WTC11 (cell line): ENCODE measurements around the gene IL2RA. TPM values are rescaled to one million over a fixed set of nuclear protein-coding genes. Genes with fewer than 3 reads are reported as not detected.

ENCODE experiments used
- ATAC-seq: fragments of 200-7000 bp; cut with Tn5 transposase; 2 replicates; pipeline ENCODE4 v1.10.0; 2021; ENCODE audit warnings: mild to moderate bottlenecking, moderate library complexity
- CTCF ChIA-PET: fragments of 300-600 bp; sonication (Branson Sonifier 250); formaldehyde crosslinking; loops from one replicate; lab custom pipeline; 2021; ENCODE audit warnings: antibody characterized with exemption; lab: Charles Lee
- POLR2A ChIA-PET: fragments of 350-600 bp; sonication (Branson Sonifier 250); formaldehyde crosslinking; loops from one replicate; lab custom pipeline; 2021; ENCODE audit warnings: antibody characterized with exemption; lab: Charles Lee
- DNase-seq: peaks from one replicate; pipeline ENCODE4 v3.0.0; 2021; ENCODE audit warnings: low spot score
- H3K27ac Mint-ChIP-seq: 2 replicates; pipeline ENCODE4 v1.8.0; 2021; ENCODE audit warnings: mixed read lengths
- H3K27me3 Mint-ChIP-seq: 2 replicates; pipeline ENCODE4 v1.8.0; 2021; ENCODE audit warnings: low read depth, mild to moderate bottlenecking, moderate library complexity, mixed read lengths
- H3K36me3 Mint-ChIP-seq: 2 replicates; pipeline ENCODE4 v1.8.0; 2021; ENCODE audit warnings: mixed read lengths
- H3K4me1 Mint-ChIP-seq: 2 replicates; pipeline ENCODE4 v1.8.0; 2022; ENCODE audit warnings: mixed read lengths
- H3K4me3 Mint-ChIP-seq: 2 replicates; pipeline ENCODE4 v1.8.0; 2021; ENCODE audit warnings: mild to moderate bottlenecking, moderate library complexity, mixed read lengths
- H3K9me3 Mint-ChIP-seq: 2 replicates; pipeline ENCODE4 v1.8.0; 2021; ENCODE audit warnings: mixed read lengths
- CREM ChIP-seq: sonication (generic); formaldehyde crosslinking; IDR thresholded peaks from 2 replicates; pipeline ENCODE4 v1.8.1; 2022; ENCODE audit warnings: mild to moderate bottlenecking, missing genetic modification reagents, moderate library complexity
- FOXJ3 ChIP-seq: sonication (generic); formaldehyde crosslinking; IDR thresholded peaks from 2 replicates; pipeline ENCODE4 v1.9.0; 2021; ENCODE audit warnings: missing genetic modification reagents, mild to moderate bottlenecking, borderline replicate concordance
- FOXK1 ChIP-seq: sonication (generic); formaldehyde crosslinking; IDR thresholded peaks from 2 replicates; pipeline ENCODE4 v1.8.0; 2022; ENCODE audit warnings: mild to moderate bottlenecking, moderate library complexity, missing genetic modification reagents
- GRHL2 ChIP-seq: fragments of 250-450 bp; sonication (Bioruptor Pico); IDR thresholded peaks from 2 replicates; pipeline ENCODE4 v1.8.0; 2022; ENCODE audit warnings: mild to moderate bottlenecking, moderate library complexity; ENCODE audit not compliant: insufficient replicate concordance, severe bottlenecking
- GTF2I ChIP-seq: fragments of 250-450 bp; sonication (Bioruptor Pico); conservative IDR thresholded peaks from 2 replicates; pipeline ENCODE4 v1.4.0; 2021; ENCODE audit warnings: mild to moderate bottlenecking
- JUN ChIP-seq: sonication (generic); formaldehyde crosslinking; IDR thresholded peaks from 2 replicates; pipeline ENCODE4 v1.8.0; 2023; ENCODE audit warnings: mild to moderate bottlenecking, missing genetic modification reagents
- KAT7 ChIP-seq: sonication (generic); formaldehyde crosslinking; IDR thresholded peaks from 2 replicates; pipeline ENCODE4 v1.8.1; 2023; ENCODE audit warnings: missing genetic modification reagents, mild to moderate bottlenecking, borderline replicate concordance
- NR3C1 ChIP-seq: sonication (generic); formaldehyde crosslinking; conservative IDR thresholded peaks from 2 replicates; pipeline ENCODE4 v1.8.1; 2023; ENCODE audit warnings: low read depth, mild to moderate bottlenecking, missing genetic modification reagents
- OVOL2 ChIP-seq: fragments of 250-450 bp; sonication (Bioruptor Pico); IDR thresholded peaks from 2 replicates; pipeline ENCODE4 v1.9.0; 2021; ENCODE audit warnings: mild to moderate bottlenecking, borderline replicate concordance
- PRRX2 ChIP-seq: fragments of 250-450 bp; sonication (Bioruptor Pico); IDR thresholded peaks from 2 replicates; pipeline ENCODE4 v1.8.0; 2021; ENCODE audit warnings: mild to moderate bottlenecking
- SOX15 ChIP-seq: fragments of 250-450 bp; sonication (Bioruptor Pico); IDR thresholded peaks from 2 replicates; pipeline ENCODE4 v1.9.0; 2021; ENCODE audit warnings: mild to moderate bottlenecking
- TEAD4 ChIP-seq: sonication (generic); formaldehyde crosslinking; IDR thresholded peaks from 2 replicates; pipeline ENCODE4 v1.8.0; 2022; ENCODE audit warnings: mild to moderate bottlenecking, missing genetic modification reagents
- ZNF219 ChIP-seq: sonication (generic); formaldehyde crosslinking; IDR thresholded peaks from 2 replicates; pipeline ENCODE4 v1.8.0; 2023; ENCODE audit warnings: missing genetic modification reagents, mild to moderate bottlenecking, borderline replicate concordance
- ZNF396 ChIP-seq: fragments of 250-450 bp; sonication (Bioruptor Pico); IDR thresholded peaks from 2 replicates; pipeline ENCODE4 v1.8.0; 2021; ENCODE audit warnings: mild to moderate bottlenecking, moderate library complexity, borderline replicate concordance
- ZNF423 ChIP-seq: fragments of 250-450 bp; sonication (Bioruptor Pico); IDR thresholded peaks from 2 replicates; pipeline ENCODE4 v2.1.2; 2022; ENCODE audit warnings: mild to moderate bottlenecking, moderate library complexity
- total RNA-seq: library from RNA; stranded (reverse); gene quantifications from 3 replicates; pipeline ENCODE4 v1.2.3, GENCODE V29; 2021
- TF ChIP-seq, protein P1 (sequence below): sonication (generic); formaldehyde crosslinking; IDR thresholded peaks from 2 replicates; pipeline ENCODE4 v1.8.0; 2022; ENCODE audit warnings: mild to moderate bottlenecking, missing genetic modification reagents
- TF ChIP-seq, protein P2 (sequence below): sonication (generic); formaldehyde crosslinking; IDR thresholded peaks from 2 replicates; pipeline ENCODE4 v1.8.1; 2022; ENCODE audit warnings: missing genetic modification reagents, borderline replicate concordance
- TF ChIP-seq, protein P3 (sequence below): sonication (generic); formaldehyde crosslinking; IDR thresholded peaks from 2 replicates; pipeline ENCODE4 v1.8.1; 2022; ENCODE audit warnings: mild to moderate bottlenecking, missing genetic modification reagents, moderate library complexity, borderline replicate concordance
- TF ChIP-seq, protein P4 (sequence below): sonication (generic); formaldehyde crosslinking; IDR thresholded peaks from 2 replicates; pipeline ENCODE4 v1.8.1; 2023; ENCODE audit warnings: mild to moderate bottlenecking, missing genetic modification reagents, moderate library complexity
- TF ChIP-seq, protein P5 (sequence below): fragments of 250-450 bp; sonication (Bioruptor Pico); IDR thresholded peaks from 2 replicates; pipeline ENCODE4 v1.9.0; 2021; ENCODE audit warnings: mild to moderate bottlenecking
- TF ChIP-seq, protein P6 (sequence below): sonication (generic); formaldehyde crosslinking; IDR thresholded peaks from 2 replicates; pipeline ENCODE4 v1.8.1; 2023; ENCODE audit warnings: mild to moderate bottlenecking, missing genetic modification reagents
- TF ChIP-seq, protein P7 (sequence below): sonication (generic); formaldehyde crosslinking; IDR thresholded peaks from 2 replicates; pipeline ENCODE4 v1.8.0; 2022; ENCODE audit warnings: mild to moderate bottlenecking, missing genetic modification reagents

IL2RA gene
- total RNA-seq, 1 experiment from 2014 or later: 0.31 TPM

DNA sequence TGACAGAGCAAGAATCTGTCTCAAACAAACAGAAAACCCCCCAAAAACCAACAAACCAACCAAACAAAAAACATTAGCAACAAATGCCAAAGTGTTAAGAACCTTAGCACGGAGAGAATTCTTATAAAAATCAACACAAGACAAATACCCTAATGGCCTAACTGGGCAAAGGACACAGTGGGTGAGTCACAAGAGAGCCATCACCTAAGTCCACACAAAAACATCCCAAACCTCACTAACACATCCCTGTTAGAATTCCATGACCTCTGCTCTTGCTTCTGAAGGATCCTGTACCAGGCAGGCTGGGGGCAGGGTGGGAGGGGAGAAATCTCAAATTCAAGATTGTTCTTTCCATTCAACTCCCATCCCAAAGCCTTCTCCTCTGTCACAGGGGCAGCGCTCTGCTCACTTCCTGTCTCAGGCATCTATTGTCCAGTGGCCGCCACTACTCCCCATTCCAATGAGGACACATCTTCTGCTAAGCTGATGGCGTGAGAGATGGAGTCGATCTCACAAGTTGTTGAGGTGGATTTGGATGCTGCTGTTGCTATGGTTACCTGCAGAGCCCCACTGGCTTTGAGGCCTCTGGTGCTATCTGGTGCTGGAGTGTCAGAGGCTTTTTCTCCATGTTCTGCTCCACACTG is 94.0 kb downstream of the IL2RA start:
- ATAC-seq (no peak), DNase-seq (no peak)
- Mint-ChIP-seq H3K27ac (no peak overlapping the region), H3K4me3 (no peak overlapping the region), H3K36me3 (no peaks in the 10 kb centered on the region), H3K4me1 (no peaks in the 10 kb centered on the region), H3K9me3 (no peaks in the 10 kb centered on the region), H3K27me3 (no peaks in the 10 kb centered on the region)
- ChIA-PET CTCF (no interaction called here), POLR2A (no interaction called here)
- no peak for TF ChIP-seq FOXJ3
- no peak for TF ChIP-seq FOXK1
- TF ChIP-seq, protein P1, sequence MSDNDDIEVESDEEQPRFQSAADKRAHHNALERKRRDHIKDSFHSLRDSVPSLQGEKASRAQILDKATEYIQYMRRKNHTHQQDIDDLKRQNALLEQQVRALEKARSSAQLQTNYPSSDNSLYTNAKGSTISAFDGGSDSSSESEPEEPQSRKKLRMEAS: no peak
- no peak for TF ChIP-seq CREM (CRISPR knock-in tag)
- TF ChIP-seq GTF2I (CRISPR knock-in tag): no peak
- TF ChIP-seq, protein P2, sequence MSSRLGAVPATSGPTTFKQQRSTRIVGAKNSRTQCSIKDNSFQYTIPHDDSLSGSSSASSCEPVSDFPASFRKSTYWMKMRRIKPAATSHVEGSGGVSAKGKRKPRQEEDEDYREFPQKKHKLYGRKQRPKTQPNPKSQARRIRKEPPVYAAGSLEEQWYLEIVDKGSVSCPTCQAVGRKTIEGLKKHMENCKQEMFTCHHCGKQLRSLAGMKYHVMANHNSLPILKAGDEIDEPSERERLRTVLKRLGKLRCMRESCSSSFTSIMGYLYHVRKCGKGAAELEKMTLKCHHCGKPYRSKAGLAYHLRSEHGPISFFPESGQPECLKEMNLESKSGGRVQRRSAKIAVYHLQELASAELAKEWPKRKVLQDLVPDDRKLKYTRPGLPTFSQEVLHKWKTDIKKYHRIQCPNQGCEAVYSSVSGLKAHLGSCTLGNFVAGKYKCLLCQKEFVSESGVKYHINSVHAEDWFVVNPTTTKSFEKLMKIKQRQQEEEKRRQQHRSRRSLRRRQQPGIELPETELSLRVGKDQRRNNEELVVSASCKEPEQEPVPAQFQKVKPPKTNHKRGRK (CRISPR knock-in tag): no peak
- no peak for TF ChIP-seq OVOL2 (CRISPR knock-in tag)
- TF ChIP-seq SOX15 (CRISPR knock-in tag): no peak
- no peak for TF ChIP-seq ZNF423 (CRISPR knock-in tag)
- TF ChIP-seq, protein P3, sequence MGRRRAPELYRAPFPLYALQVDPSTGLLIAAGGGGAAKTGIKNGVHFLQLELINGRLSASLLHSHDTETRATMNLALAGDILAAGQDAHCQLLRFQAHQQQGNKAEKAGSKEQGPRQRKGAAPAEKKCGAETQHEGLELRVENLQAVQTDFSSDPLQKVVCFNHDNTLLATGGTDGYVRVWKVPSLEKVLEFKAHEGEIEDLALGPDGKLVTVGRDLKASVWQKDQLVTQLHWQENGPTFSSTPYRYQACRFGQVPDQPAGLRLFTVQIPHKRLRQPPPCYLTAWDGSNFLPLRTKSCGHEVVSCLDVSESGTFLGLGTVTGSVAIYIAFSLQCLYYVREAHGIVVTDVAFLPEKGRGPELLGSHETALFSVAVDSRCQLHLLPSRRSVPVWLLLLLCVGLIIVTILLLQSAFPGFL (CRISPR knock-in tag): no peak
- TF ChIP-seq ZNF396: no peak
- TF ChIP-seq ZNF219 (CRISPR knock-in tag): no peak
- no peak for TF ChIP-seq PRRX2 (CRISPR knock-in tag)
- TF ChIP-seq, protein P4, sequence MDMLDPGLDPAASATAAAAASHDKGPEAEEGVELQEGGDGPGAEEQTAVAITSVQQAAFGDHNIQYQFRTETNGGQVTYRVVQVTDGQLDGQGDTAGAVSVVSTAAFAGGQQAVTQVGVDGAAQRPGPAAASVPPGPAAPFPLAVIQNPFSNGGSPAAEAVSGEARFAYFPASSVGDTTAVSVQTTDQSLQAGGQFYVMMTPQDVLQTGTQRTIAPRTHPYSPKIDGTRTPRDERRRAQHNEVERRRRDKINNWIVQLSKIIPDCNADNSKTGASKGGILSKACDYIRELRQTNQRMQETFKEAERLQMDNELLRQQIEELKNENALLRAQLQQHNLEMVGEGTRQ (CRISPR knock-in tag): no peak
- TF ChIP-seq, protein P5, sequence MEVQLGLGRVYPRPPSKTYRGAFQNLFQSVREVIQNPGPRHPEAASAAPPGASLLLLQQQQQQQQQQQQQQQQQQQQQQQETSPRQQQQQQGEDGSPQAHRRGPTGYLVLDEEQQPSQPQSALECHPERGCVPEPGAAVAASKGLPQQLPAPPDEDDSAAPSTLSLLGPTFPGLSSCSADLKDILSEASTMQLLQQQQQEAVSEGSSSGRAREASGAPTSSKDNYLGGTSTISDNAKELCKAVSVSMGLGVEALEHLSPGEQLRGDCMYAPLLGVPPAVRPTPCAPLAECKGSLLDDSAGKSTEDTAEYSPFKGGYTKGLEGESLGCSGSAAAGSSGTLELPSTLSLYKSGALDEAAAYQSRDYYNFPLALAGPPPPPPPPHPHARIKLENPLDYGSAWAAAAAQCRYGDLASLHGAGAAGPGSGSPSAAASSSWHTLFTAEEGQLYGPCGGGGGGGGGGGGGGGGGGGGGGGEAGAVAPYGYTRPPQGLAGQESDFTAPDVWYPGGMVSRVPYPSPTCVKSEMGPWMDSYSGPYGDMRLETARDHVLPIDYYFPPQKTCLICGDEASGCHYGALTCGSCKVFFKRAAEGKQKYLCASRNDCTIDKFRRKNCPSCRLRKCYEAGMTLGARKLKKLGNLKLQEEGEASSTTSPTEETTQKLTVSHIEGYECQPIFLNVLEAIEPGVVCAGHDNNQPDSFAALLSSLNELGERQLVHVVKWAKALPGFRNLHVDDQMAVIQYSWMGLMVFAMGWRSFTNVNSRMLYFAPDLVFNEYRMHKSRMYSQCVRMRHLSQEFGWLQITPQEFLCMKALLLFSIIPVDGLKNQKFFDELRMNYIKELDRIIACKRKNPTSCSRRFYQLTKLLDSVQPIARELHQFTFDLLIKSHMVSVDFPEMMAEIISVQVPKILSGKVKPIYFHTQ (CRISPR knock-in tag): no peak
- TF ChIP-seq KAT7 (CRISPR knock-in tag): no peak
- TF ChIP-seq TEAD4 (CRISPR knock-in tag): no peak
- no peak for TF ChIP-seq JUN (CRISPR knock-in tag)

DNA sequence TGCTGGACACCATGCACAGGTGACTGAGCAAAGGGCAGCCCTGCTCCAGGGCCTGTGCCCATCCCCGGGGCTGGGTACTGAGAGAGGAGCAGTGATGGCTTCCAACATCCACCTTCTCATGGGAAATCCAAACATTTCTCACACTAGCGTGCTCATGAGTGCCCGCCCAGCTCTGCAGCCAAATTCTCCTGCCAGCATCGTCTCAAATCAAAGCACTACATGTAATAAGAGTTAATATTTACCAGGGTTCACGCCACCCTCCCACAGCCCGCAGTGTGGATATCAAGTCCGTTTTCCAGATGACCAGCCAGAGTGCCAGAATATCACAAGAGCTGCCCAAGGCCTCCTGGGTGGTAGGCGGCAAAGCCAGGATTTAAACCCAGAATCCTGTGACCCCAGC is 96.9 kb downstream of the IL2RA start:
- H3K9me3 Mint-ChIP-seq: no peaks in the 10 kb centered on the region
- no peaks in the 10 kb centered on the region for H3K36me3 Mint-ChIP-seq
- CTCF ChIA-PET: interaction anchor here (1.3 kb wide), 1 partner anchor 121 kb away, joined by 5 read pairs; no protein-coding TSS in a partner anchor
- no peak for ATAC-seq
- no peak overlapping the region for H3K27ac Mint-ChIP-seq
- no peak overlapping the region for H3K4me3 Mint-ChIP-seq
- POLR2A ChIA-PET: no interaction called here
- DNase-seq: no peak
- H3K27me3 Mint-ChIP-seq: no peaks in the 10 kb centered on the region
- no peaks in the 10 kb centered on the region for H3K4me1 Mint-ChIP-seq
- TF ChIP-seq TEAD4 (CRISPR knock-in tag) (no peak), NR3C1 (CRISPR knock-in tag) (no peak), JUN (CRISPR knock-in tag) (no peak), GRHL2 (CRISPR knock-in tag) (no peak)
- TF ChIP-seq, protein P6, sequence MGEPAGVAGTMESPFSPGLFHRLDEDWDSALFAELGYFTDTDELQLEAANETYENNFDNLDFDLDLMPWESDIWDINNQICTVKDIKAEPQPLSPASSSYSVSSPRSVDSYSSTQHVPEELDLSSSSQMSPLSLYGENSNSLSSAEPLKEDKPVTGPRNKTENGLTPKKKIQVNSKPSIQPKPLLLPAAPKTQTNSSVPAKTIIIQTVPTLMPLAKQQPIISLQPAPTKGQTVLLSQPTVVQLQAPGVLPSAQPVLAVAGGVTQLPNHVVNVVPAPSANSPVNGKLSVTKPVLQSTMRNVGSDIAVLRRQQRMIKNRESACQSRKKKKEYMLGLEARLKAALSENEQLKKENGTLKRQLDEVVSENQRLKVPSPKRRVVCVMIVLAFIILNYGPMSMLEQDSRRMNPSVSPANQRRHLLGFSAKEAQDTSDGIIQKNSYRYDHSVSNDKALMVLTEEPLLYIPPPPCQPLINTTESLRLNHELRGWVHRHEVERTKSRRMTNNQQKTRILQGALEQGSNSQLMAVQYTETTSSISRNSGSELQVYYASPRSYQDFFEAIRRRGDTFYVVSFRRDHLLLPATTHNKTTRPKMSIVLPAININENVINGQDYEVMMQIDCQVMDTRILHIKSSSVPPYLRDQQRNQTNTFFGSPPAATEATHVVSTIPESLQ (CRISPR knock-in tag): no peak
- TF ChIP-seq, protein P7, sequence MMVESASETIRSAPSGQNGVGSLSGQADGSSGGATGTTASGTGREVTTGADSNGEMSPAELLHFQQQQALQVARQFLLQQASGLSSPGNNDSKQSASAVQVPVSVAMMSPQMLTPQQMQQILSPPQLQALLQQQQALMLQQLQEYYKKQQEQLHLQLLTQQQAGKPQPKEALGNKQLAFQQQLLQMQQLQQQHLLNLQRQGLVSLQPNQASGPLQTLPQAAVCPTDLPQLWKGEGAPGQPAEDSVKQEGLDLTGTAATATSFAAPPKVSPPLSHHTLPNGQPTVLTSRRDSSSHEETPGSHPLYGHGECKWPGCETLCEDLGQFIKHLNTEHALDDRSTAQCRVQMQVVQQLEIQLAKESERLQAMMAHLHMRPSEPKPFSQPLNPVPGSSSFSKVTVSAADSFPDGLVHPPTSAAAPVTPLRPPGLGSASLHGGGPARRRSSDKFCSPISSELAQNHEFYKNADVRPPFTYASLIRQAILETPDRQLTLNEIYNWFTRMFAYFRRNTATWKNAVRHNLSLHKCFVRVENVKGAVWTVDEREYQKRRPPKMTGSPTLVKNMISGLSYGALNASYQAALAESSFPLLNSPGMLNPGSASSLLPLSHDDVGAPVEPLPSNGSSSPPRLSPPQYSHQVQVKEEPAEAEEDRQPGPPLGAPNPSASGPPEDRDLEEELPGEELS (CRISPR knock-in tag): no peak
